A549 treated with DMSO at 1 μM for 4 hours (cell line): ENCODE results near the gene CSF1. TPM values are rescaled to one million over a fixed set of nuclear protein-coding genes. Genes with fewer than 3 reads are reported as not detected.

Experiments
- total RNA-seq: library from RNA; stranded (reverse); fragments of 200-300 nt; extraction: Qiagen RNA extraction; gene quantifications from 5 replicates; pipeline ENCODE4 v1.2.3, GENCODE V29; 2022; ENCODE audit warnings: low read depth

Gene CSF1, protein sequence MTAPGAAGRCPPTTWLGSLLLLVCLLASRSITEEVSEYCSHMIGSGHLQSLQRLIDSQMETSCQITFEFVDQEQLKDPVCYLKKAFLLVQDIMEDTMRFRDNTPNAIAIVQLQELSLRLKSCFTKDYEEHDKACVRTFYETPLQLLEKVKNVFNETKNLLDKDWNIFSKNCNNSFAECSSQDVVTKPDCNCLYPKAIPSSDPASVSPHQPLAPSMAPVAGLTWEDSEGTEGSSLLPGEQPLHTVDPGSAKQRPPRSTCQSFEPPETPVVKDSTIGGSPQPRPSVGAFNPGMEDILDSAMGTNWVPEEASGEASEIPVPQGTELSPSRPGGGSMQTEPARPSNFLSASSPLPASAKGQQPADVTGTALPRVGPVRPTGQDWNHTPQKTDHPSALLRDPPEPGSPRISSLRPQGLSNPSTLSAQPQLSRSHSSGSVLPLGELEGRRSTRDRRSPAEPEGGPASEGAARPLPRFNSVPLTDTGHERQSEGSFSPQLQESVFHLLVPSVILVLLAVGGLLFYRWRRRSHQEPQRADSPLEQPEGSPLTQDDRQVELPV
- 20.2 to 27.9 TPM (median 27.0 TPM) in 5 replicates for total RNA-seq

DNA sequence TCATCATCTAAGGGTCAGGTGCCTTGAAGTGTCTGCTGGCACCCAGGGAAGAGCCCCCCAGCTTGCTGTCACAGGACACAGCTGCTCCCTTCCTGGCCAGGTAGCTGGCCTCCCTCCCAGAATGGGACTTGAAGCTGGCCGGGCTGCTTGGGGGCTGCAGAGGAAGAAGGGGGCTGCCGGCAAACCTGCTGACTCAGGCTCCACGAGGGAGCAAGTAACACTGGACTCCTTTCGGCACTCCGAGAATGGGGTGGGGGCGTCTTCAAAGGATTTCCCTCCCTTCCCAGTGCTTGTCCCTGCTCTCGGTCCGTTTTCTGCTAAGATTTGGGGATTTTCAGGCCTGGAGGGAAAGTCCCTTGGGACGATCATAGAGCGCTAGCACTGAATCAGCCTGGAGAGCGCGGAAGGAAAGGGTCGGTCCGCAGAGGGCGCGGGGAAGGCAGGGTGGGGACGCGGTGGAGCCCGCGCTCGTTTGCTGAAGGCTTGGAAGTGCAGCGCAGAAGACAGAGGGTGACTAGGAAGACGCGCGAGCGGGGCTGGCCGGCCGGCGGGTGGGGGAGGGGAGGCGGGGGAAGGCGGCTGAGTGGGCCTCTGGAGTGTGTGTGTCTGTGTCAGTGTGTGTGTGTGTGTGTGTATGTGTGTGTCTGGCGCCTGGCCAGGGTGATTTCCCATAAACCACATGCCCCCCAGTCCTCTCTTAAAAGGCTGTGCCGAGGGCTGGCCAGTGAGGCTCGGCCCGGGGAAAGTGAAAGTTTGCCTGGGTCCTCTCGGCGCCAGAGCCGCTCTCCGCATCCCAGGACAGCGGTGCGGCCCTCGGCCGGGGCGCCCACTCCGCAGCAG is at the start of gene CSF1:
CSF1 (plus strand) TSS at position 727 of the 840 bp plus-strand sequence. CDS start 175 bp downstream, outside the sequence.

Other genes with a start within 250 kb of the CSF1 start
- gene GSTM2, start 242.8 kb upstream of the CSF1 start, total RNA-seq: 3.2 to 5.2 TPM (median 4.0 TPM) in 5 replicates
- gene GSTM1, start 223.0 kb upstream of the CSF1 start, total RNA-seq: not detected in 5 replicates
- gene GSTM5, start 198.6 kb upstream of the CSF1 start, total RNA-seq: not detected in 5 replicates
- gene GSTM3, start 169.8 kb upstream of the CSF1 start, total RNA-seq: 21.7 to 33.5 TPM (median 24.4 TPM) in 5 replicates
- 0.94 to 1.6 TPM (median 1.1 TPM) in 5 replicates for gene EPS8L3, start 146.9 kb upstream of the CSF1 start, total RNA-seq
- gene AHCYL1, start 73.9 kb downstream of the CSF1 start, total RNA-seq: 50.7 to 61.5 TPM (median 56.9 TPM) in 5 replicates
- gene STRIP1, start 123.8 kb downstream of the CSF1 start, total RNA-seq: 11.1 to 15.1 TPM (median 13.8 TPM) in 5 replicates
- not detected in 5 replicates for gene ALX3, start 159.8 kb downstream of the CSF1 start, total RNA-seq
- gene UBL4B, start 201.6 kb downstream of the CSF1 start, total RNA-seq: not detected in 5 replicates
- gene SLC6A17, start 239.6 kb downstream of the CSF1 start, total RNA-seq: 4.9 to 6.5 TPM (median 6.4 TPM) in 5 replicates